KOPT-K1 (cell line): ENCODE measurements around the gene TLL2.

Source experiments
- H3K27ac ChIP-seq: fragments of 200-600 bp; sonication (generic); 2 replicates; pipeline ENCODE4 v1.5.1; 2016; ENCODE audit warnings: antibody characterized with exemption, mild to moderate bottlenecking, low read depth, low read length; ENCODE audit not compliant: poor library complexity, severe bottlenecking
- H3K36me3 ChIP-seq: fragments of 200-600 bp; sonication (generic); 2 replicates; pipeline ENCODE4 v1.5.1; 2017; ENCODE audit warnings: antibody characterized with exemption, mild to moderate bottlenecking, low read length, moderate library complexity; ENCODE audit not compliant: insufficient read depth
- H3K9me3 ChIP-seq: fragments of 200-600 bp; sonication (generic); 2 replicates; pipeline ENCODE4 v1.5.1; 2017; ENCODE audit warnings: antibody characterized with exemption, low read length, mild to moderate bottlenecking; ENCODE audit not compliant: insufficient read depth, poor library complexity, severe bottlenecking

TLL2 gene

GRCh38 chr10:96379758-96380157 is 134.0 kb downstream of the TLL2 start:
- no peaks in the 10 kb centered on the region for H3K9me3 ChIP-seq
- no peak overlapping the region for H3K27ac ChIP-seq
- no peaks in the 10 kb centered on the region for H3K36me3 ChIP-seq

GRCh38 chr10:96378741-96379140 is 135.0 kb downstream of the TLL2 start:
- H3K9me3 ChIP-seq: no peaks in the 10 kb centered on the region
- H3K36me3 ChIP-seq: no peaks in the 10 kb centered on the region
- H3K27ac ChIP-seq: no peak overlapping the region

GRCh38 chr10:96377816-96378294 is 135.9 kb downstream of the TLL2 start:
- Histone ChIP-seq H3K9me3 (no peaks in the 10 kb centered on the region), H3K36me3 (no peaks in the 10 kb centered on the region), H3K27ac (no peak overlapping the region)

GRCh38 chr10:96376483-96376882 is 137.2 kb downstream of the TLL2 start:
- Histone ChIP-seq H3K9me3 (no peaks in the 10 kb centered on the region), H3K36me3 (no peaks in the 10 kb centered on the region), H3K27ac (no peak overlapping the region)

GRCh38 chr10:96374985-96375830 is 138.5 kb downstream of the TLL2 start:
- Histone ChIP-seq H3K9me3 (no peaks in the 10 kb centered on the region), H3K27ac (no peak overlapping the region), H3K36me3 (no peaks in the 10 kb centered on the region)

GRCh38 chr10:96374639-96374984 is 139.1 kb downstream of the TLL2 start:
- H3K36me3 ChIP-seq: no peaks in the 10 kb centered on the region
- no peaks in the 10 kb centered on the region for H3K9me3 ChIP-seq
- no peak overlapping the region for H3K27ac ChIP-seq

GRCh38 chr10:96374004-96374403 is 139.7 kb downstream of the TLL2 start:
- Histone ChIP-seq H3K36me3 (no peaks in the 10 kb centered on the region), H3K9me3 (no peaks in the 10 kb centered on the region), H3K27ac (no peak overlapping the region)

GRCh38 chr10:96371356-96371755 is 142.4 kb downstream of the TLL2 start:
- no peaks in the 10 kb centered on the region for H3K9me3 ChIP-seq
- no peaks in the 10 kb centered on the region for H3K36me3 ChIP-seq
- no peak overlapping the region for H3K27ac ChIP-seq

- Histone ChIP-seq H3K9me3 (no peaks in the 10 kb centered on the region), H3K27ac (no peak overlapping the region), H3K36me3 (no peaks in the 10 kb centered on the region)
Observed at GRCh38 chr10:96370584-96371157, 143.1 kb downstream of the TLL2 start.

- Histone ChIP-seq H3K27ac (no peak overlapping the region), H3K36me3 (no peaks in the 10 kb centered on the region), H3K9me3 (no peaks in the 10 kb centered on the region)
Observed at GRCh38 chr10:96369890-96370583, 143.7 kb downstream of the TLL2 start.

GRCh38 chr10:96368971-96369370 is 144.8 kb downstream of the TLL2 start:
- Histone ChIP-seq H3K36me3 (no peaks in the 10 kb centered on the region), H3K27ac (no peak overlapping the region), H3K9me3 (no peaks in the 10 kb centered on the region)

- Histone ChIP-seq H3K9me3 (no peaks in the 10 kb centered on the region), H3K36me3 (no peaks in the 10 kb centered on the region), H3K27ac (no peak overlapping the region)
Observed at GRCh38 chr10:96367470-96367869, 146.3 kb downstream of the TLL2 start.

GRCh38 chr10:96366508-96366907 is 147.2 kb downstream of the TLL2 start:
- H3K36me3 ChIP-seq: no peaks in the 10 kb centered on the region
- no peak overlapping the region for H3K27ac ChIP-seq
- H3K9me3 ChIP-seq: no peaks in the 10 kb centered on the region

- H3K9me3 ChIP-seq: no peaks in the 10 kb centered on the region
- no peaks in the 10 kb centered on the region for H3K36me3 ChIP-seq
- no peak overlapping the region for H3K27ac ChIP-seq
Observed at GRCh38 chr10:96365571-96365970, 148.2 kb downstream of the TLL2 start.

- Histone ChIP-seq H3K9me3 (no peaks in the 10 kb centered on the region), H3K27ac (no peak overlapping the region), H3K36me3 (no peaks in the 10 kb centered on the region)
Observed at GRCh38 chr10:96360766-96361165, 153.0 kb downstream of the TLL2 start.
